ENCODE measurements around the gene ZC2HC1C. TPM values are rescaled to one million over a fixed set of nuclear protein-coding genes. Genes with fewer than 3 reads are reported as not detected.

ZC2HC1C gene
- polyA plus RNA-seq, 1 donor from 2014 or later, result 3.9 TPM

GRCh38 chr14:75081660-75082229 is 12.3 kb downstream of the ZC2HC1C start:
- Histone ChIP-seq H3K9me3 (ENCODE audit: low read length) (no peaks in the 10 kb centered on the region), H3K9ac (ENCODE audit: low read length) (no peak overlapping the region), H3K4me2 (ENCODE audit: low read length) (no peak overlapping the region), H3K9me2 (ENCODE audit: insufficient read depth, low read length) (no peaks in the 10 kb centered on the region), H3K27ac (ENCODE audit: low read length) (no peak overlapping the region), H4K20me1 (ENCODE audit: insufficient read depth) (no peaks in the 10 kb centered on the region), H3K27me3 (ENCODE audit: insufficient read depth, low read depth, low read length) (no peaks in the 10 kb centered on the region), H3K4me3 (ENCODE audit: low read length) (no peak overlapping the region), H3K79me2 (replicated peaks; ENCODE audit: insufficient read depth, low read length) (no peaks in the 10 kb centered on the region), H3F3A (ENCODE audit: insufficient read depth, low read length, poor library complexity, severe bottlenecking) (no peaks in the 10 kb centered on the region), H2AFZ (ENCODE audit: low read depth, low read length) (no peak overlapping the region), H3K36me3 (ENCODE audit: insufficient read depth, low read length) (no peaks in the 10 kb centered on the region)
- no peak for TF ChIP-seq EZH2 (IDR thresholded peaks at IDR 0.05; ENCODE audit: borderline replicate concordance, insufficient read depth, low read length, poor library complexity, severe bottlenecking)
- no peak for TF ChIP-seq RAD21 (conservative IDR thresholded peaks at IDR 0.05)

- Histone ChIP-seq H3K4me2 (ENCODE audit: low read length) (no peak overlapping the region), H4K20me1 (ENCODE audit: insufficient read depth) (no peaks in the 10 kb centered on the region), H3K36me3 (ENCODE audit: insufficient read depth, low read length) (no peaks in the 10 kb centered on the region), H3K9me3 (ENCODE audit: low read length) (no peaks in the 10 kb centered on the region), H3K9me2 (ENCODE audit: insufficient read depth, low read length) (no peaks in the 10 kb centered on the region), H3K9ac (ENCODE audit: low read length) (no peak overlapping the region), H3K27me3 (ENCODE audit: insufficient read depth, low read depth, low read length) (no peaks in the 10 kb centered on the region), H3K4me3 (ENCODE audit: low read length) (no peak overlapping the region), H3K79me2 (replicated peaks; ENCODE audit: insufficient read depth, low read length) (no peaks in the 10 kb centered on the region), H3F3A (ENCODE audit: insufficient read depth, low read length, poor library complexity, severe bottlenecking) (no peaks in the 10 kb centered on the region), H3K27ac (ENCODE audit: low read length) (no peak overlapping the region), H2AFZ (ENCODE audit: low read depth, low read length) (no peak overlapping the region)
- no peak for TF ChIP-seq SMC3 (conservative IDR thresholded peaks at IDR 0.05; ENCODE audit: poor library complexity)
- no peak for TF ChIP-seq RAD21 (conservative IDR thresholded peaks at IDR 0.05)
- TF ChIP-seq MXI1 (conservative IDR thresholded peaks at IDR 0.05; ENCODE audit: poor library complexity, severe bottlenecking), result no peak
- TF ChIP-seq, protein P1, sequence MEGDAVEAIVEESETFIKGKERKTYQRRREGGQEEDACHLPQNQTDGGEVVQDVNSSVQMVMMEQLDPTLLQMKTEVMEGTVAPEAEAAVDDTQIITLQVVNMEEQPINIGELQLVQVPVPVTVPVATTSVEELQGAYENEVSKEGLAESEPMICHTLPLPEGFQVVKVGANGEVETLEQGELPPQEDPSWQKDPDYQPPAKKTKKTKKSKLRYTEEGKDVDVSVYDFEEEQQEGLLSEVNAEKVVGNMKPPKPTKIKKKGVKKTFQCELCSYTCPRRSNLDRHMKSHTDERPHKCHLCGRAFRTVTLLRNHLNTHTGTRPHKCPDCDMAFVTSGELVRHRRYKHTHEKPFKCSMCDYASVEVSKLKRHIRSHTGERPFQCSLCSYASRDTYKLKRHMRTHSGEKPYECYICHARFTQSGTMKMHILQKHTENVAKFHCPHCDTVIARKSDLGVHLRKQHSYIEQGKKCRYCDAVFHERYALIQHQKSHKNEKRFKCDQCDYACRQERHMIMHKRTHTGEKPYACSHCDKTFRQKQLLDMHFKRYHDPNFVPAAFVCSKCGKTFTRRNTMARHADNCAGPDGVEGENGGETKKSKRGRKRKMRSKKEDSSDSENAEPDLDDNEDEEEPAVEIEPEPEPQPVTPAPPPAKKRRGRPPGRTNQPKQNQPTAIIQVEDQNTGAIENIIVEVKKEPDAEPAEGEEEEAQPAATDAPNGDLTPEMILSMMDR (IDR thresholded peaks at IDR 0.05; ENCODE audit: poor library complexity, severe bottlenecking), result no peak
- TF ChIP-seq POLR2AphosphoS5 (IDR thresholded peaks at IDR 0.05), result no peak
- no peak for TF ChIP-seq TAF1 (IDR thresholded peaks at IDR 0.05; ENCODE audit: low read depth)
- TF ChIP-seq REST (IDR thresholded peaks at IDR 0.05; ENCODE audit: borderline replicate concordance), result no peak
- TF ChIP-seq EZH2 (IDR thresholded peaks at IDR 0.05; ENCODE audit: borderline replicate concordance, insufficient read depth, low read length, poor library complexity, severe bottlenecking), result no peak
- no peak for TF ChIP-seq EP300 (conservative IDR thresholded peaks at IDR 0.05; ENCODE audit: poor library complexity, severe bottlenecking)
Observed at GRCh38 chr14:75083271-75083670, 13.8 kb downstream of the ZC2HC1C start.
